Upper lobe of left lung (tissue), 6 donors: Measurements from ENCODE around the gene MUC5AC. TPM values are rescaled to one million over a fixed set of nuclear protein-coding genes. Genes with fewer than 3 reads are reported as not detected.
A peak's percentile ranks its signal among the peaks of the same experiment; 100 is the strongest.

Experiments
- ATAC-seq, 2 donors: fragments of 200-7000 bp; cut with Tn5 transposase; one replicate each; pipeline ENCODE4 v1.9.1; 2022; ENCODE audit warnings: mild to moderate bottlenecking in 2 of 2, moderate library complexity in 2 of 2; ENCODE audit not compliant: low FRiP score in 2 of 2
- DNase-seq, 2 donors: peaks; one replicate each; pipeline ENCODE4 v3.0.0-alpha.2; 2019 to 2020
- H3K27ac ChIP-seq, 4 donors: fragments of 200-600 bp; sonication (generic); one replicate each; pipeline ENCODE4 v1.5.1; 2016 to 2019
- H3K27me3 ChIP-seq, 4 donors: fragments of 200-600 bp; sonication (generic); one replicate each; pipeline ENCODE4 v1.5.1; 2017 to 2019
- H3K36me3 ChIP-seq, 4 donors: fragments of 200-600 bp; sonication (generic); one replicate each; pipeline ENCODE4 v1.5.1; 2016 to 2019
- H3K4me1 ChIP-seq, 4 donors: fragments of 200-600 bp; sonication (generic); one replicate each; pipeline ENCODE4 v1.5.1; 2018 to 2019
- H3K4me3 ChIP-seq, 4 donors: fragments of 200-600 bp; sonication (generic); one replicate each; pipeline ENCODE4 v1.5.1; 2017 to 2019; ENCODE audit warnings: mild to moderate bottlenecking in 2 of 4, moderate library complexity in 1 of 4
- H3K9me3 ChIP-seq, 4 donors: fragments of 200-600 bp; sonication (generic); one replicate each; pipeline ENCODE4 v1.5.1; 2018 to 2019
- CTCF ChIP-seq, 6 experiments: fragments of 450-650 bp in 4 of 6; fragments of 200-600 bp in 2 of 6; sonication (generic) in 2 of 6; IDR thresholded peaks; one replicate each; pipeline ENCODE4 v1.5.1; 2016 to 2019; ENCODE audit warnings: antibody characterized with exemption in 6 of 6
- EP300 ChIP-seq, 4 donors: sonication (generic); formaldehyde crosslinking; IDR thresholded peaks; one replicate each; pipeline ENCODE4 v1.5.1; 2017; ENCODE audit warnings: antibody characterized with exemption in 4 of 4, control low read depth in 2 of 4
- POLR2A ChIP-seq, 4 donors: fragments of 450-650 bp; IDR thresholded peaks; one replicate each; pipeline ENCODE4 v1.5.1; 2016 to 2017; ENCODE audit warnings: antibody characterized with exemption in 4 of 4, mild to moderate bottlenecking in 2 of 4
- POLR2AphosphoS5 ChIP-seq, 2 donors: sonication (generic); formaldehyde crosslinking; IDR thresholded peaks; one replicate each; pipeline ENCODE4 v1.5.1; 2017; ENCODE audit warnings: antibody characterized with exemption in 2 of 2
- WGBS, 2 donors: methylation state at CpG; one replicate each; pipeline ENCODE4 v1.1.5; 2017 to 2018; 5-methylcytosine and 5-hydroxymethylcytosine counted together
- total RNA-seq, 6 donors: library from RNA; depleted of rRNA in 4 of 6; stranded (reverse); fragments of >200 nt in 4 of 6; gene quantifications; one replicate each; pipeline versions ENCODE4 v1.1.0 to v1.2.1, GENCODE V29; 2016 to 2021
- donor health status: DM: no; HTN: no; CAD: no; lungs with moderate emphysema.
- donor health status: DM: no; HTN: yes; CAD: no; lungs with severe emphysema.

Gene MUC5AC
- total RNA-seq, 6 donors from 2014 or later: under 0.01 to 7.3 (median 0.78) TPM; not detected in 1

GRCh38 chr11:1228101-1228821 lies 70.5 kb downstream of the MUC5AC start:
- H3K9me3 ChIP-seq: no peaks in the 10 kb centered on the region
- H3K27ac ChIP-seq: no peak overlapping the region
- DNase-seq (peak in 1 of 2 donors; percentile 85), ATAC-seq (no peak)
- peaks cover 0 to 6% (median 0%) of the 10 kb centered on the region in 4 donors for H3K27me3 ChIP-seq
- TF ChIP-seq CTCF (IDR thresholded peaks at IDR 0.05): no peak
- TF ChIP-seq POLR2AphosphoS5 (IDR thresholded peaks at IDR 0.05): no peak
- no peak for TF ChIP-seq POLR2A (IDR thresholded peaks at IDR 0.05)
- no peak for TF ChIP-seq EP300 (IDR thresholded peaks at IDR 0.05)
- no peak overlapping the region for H3K4me3 ChIP-seq
- no peaks in the 10 kb centered on the region for H3K36me3 ChIP-seq
- WGBS, 2 donors: 73 to 82% methylated on average over 7 to 28 of the region's 31 CpGs
- no peaks in the 10 kb centered on the region for H3K4me1 ChIP-seq

GRCh38 chr11:1228921-1229451 lies 71.2 kb downstream of the MUC5AC start:
- Histone ChIP-seq H3K27me3 (no peaks in the 10 kb centered on the region), H3K36me3 (no peaks in the 10 kb centered on the region), H3K4me3 (no peak overlapping the region), H3K4me1 (no peaks in the 10 kb centered on the region), H3K9me3 (no peaks in the 10 kb centered on the region), H3K27ac (no peak overlapping the region)
- no peak for ATAC-seq
- WGBS, 2 donors: 74 to 75% methylated on average over 6 to 17 of the region's 18 CpGs
- peak in 1 of 2 donors; percentile 69 for DNase-seq
- TF ChIP-seq EP300 (IDR thresholded peaks at IDR 0.05) (no peak), POLR2A (IDR thresholded peaks at IDR 0.05) (no peak), POLR2AphosphoS5 (IDR thresholded peaks at IDR 0.05) (no peak), CTCF (IDR thresholded peaks at IDR 0.05) (no peak)

GRCh38 chr11:1229471-1230120 lies 71.8 kb downstream of the MUC5AC start:
- TF ChIP-seq POLR2A (IDR thresholded peaks at IDR 0.05) (no peak), EP300 (IDR thresholded peaks at IDR 0.05) (no peak), CTCF (IDR thresholded peaks at IDR 0.05) (no peak), POLR2AphosphoS5 (IDR thresholded peaks at IDR 0.05) (no peak)
- H3K4me1 ChIP-seq: no peaks in the 10 kb centered on the region
- no peaks in the 10 kb centered on the region for H3K36me3 ChIP-seq
- peak in 1 of 2 donors; percentile 80 for DNase-seq
- no peaks in the 10 kb centered on the region for H3K27me3 ChIP-seq
- WGBS, 2 donors: 87 to 88% methylated on average over 18 to 27 of the region's 27 CpGs
- no peaks in the 10 kb centered on the region for H3K9me3 ChIP-seq
- H3K27ac ChIP-seq: no peak overlapping the region
- no peak for ATAC-seq
- no peak overlapping the region for H3K4me3 ChIP-seq

- no peak for TF ChIP-seq EP300 (IDR thresholded peaks at IDR 0.05)
- no peak for TF ChIP-seq CTCF (IDR thresholded peaks at IDR 0.05)
- no peak for TF ChIP-seq POLR2A (IDR thresholded peaks at IDR 0.05)
- TF ChIP-seq POLR2AphosphoS5 (IDR thresholded peaks at IDR 0.05): no peak
- Histone ChIP-seq H3K4me1 (no peaks in the 10 kb centered on the region), H3K36me3 (no peaks in the 10 kb centered on the region), H3K27me3 (no peaks in the 10 kb centered on the region), H3K4me3 (no peak overlapping the region), H3K27ac (no peak overlapping the region), H3K9me3 (no peaks in the 10 kb centered on the region)
- WGBS, 2 donors: 85% methylated on average over 5 of the region's 5 CpGs; no CpG with 5 or more reads in 1 of the 2 donors
- DNase-seq: no peak
- ATAC-seq: no peak
These were observed 72.3 kb downstream of the MUC5AC start for GRCh38 chr11:1230121-1230455.
